Epithelial cell of proximal tubule (primary cell): ENCODE results near the gene NR3C2. TPM values are rescaled to one million over a fixed set of nuclear protein-coding genes. Genes with fewer than 3 reads are reported as not detected.

Experiments used
- DNase-seq: peaks from one replicate; pipeline ENCODE4 v3.0.0-alpha.2; 2011; ENCODE audit warnings: low read depth
- H3K4me3 ChIP-seq: 2 replicates; pipeline ENCODE4 v1.5.1; 2011; ENCODE audit warnings: low read depth, mild to moderate bottlenecking, low read length
- CTCF ChIP-seq: conservative IDR thresholded peaks from 2 replicates; pipeline ENCODE4 v1.5.1; 2012; ENCODE audit warnings: low read depth, mild to moderate bottlenecking, low read length
- total RNA-seq: library from RNA; depleted of rRNA; stranded (reverse); fragments of >200 nt; gene quantifications from 2 replicates; pipeline ENCODE4 v1.2.3, GENCODE V29; 2015

NR3C2 gene
- total RNA-seq, 1 donor from 2014 or later, result 0.98 TPM

DNA sequence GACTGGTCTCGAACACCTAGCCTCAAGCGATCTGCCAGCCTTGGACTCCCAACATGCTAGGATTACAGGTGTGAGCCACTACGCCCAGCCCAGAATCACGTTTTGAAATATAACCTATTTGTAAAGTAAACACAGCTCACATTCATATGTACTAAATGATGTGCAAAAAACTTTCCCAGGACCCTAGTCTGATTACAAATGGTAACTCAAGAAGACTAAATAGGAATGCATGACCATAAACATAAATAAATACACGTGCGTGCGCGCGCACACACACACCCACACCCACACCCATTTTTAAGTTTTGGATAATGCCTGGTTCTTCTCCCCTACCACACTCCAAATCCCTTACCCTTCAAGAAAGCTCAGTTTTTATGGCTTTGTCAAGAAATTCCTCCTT lies 163.9 kb downstream of the NR3C2 start:
- TF ChIP-seq CTCF, result no peak
- H3K4me3 ChIP-seq, result no peak overlapping the region
- DNase-seq, result no peak

DNA sequence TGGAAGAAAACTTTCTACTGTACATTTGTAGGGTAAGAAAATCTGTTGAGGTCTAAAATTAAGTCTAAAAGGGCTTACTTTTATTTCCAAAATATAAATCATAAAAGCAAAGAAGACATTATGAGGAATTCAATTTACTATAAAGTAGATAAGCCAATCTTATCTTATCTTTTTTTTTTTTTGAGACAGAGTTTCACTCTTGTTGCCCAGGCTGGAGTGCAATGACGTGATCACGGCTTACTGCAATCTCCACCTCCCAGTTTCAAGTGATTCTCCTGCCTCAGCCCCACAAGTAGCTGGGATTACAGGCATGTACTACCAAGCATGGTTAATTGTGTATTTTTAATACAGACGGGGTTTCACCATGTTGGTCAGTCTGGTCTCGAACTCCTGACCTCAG lies 166.9 kb downstream of the NR3C2 start:
- H3K4me3 ChIP-seq, result no peak overlapping the region
- TF ChIP-seq CTCF, result no peak
- no peak for DNase-seq

DNA sequence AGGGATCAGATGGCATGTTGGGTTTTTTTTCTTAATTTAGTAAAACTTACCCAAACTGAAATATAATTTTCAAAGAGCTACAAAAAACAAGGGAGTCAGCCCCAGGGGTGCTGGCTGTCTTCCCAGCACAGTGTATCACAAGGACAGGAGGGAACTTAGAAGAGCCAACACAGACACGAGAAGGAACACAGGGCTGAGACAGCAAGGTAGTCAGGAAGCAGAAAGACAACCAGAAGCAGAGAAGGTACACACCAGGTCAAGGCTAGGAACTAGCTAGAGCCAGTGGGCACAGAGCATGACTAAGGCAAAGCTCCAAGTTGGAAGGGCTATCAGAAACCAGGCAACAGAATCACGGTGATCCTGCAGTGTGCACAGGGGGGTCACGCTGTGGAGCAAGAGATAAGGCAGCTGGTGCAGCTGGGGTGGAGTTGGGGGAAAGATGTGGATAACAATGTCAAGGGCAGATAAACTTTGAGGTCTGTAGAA lies 168.7 kb downstream of the NR3C2 start:
- TF ChIP-seq CTCF, result no peak
- no peak for DNase-seq
- H3K4me3 ChIP-seq, result no peak overlapping the region

DNA sequence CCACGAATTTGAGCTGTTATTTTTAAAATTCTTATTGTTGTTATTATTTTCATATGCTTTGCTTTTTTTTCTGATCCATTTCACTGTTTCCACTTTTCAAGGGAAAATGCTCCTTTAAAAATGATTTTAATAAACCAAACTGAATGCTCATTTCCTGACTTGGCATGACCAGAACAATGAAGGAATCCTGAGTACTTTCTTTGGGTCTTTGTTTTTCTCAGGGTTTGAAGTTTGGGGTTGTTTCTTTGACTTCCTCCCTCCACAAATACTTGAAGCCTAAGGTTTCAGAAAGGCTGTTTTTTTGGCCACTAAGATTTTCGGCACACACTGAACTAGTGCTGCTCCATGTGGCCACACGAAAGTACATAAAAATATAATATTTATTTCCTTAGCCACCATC lies 171.0 kb downstream of the NR3C2 start:
- H3K4me3 ChIP-seq, result no peak overlapping the region
- TF ChIP-seq CTCF, result no peak
- no peak for DNase-seq

DNA sequence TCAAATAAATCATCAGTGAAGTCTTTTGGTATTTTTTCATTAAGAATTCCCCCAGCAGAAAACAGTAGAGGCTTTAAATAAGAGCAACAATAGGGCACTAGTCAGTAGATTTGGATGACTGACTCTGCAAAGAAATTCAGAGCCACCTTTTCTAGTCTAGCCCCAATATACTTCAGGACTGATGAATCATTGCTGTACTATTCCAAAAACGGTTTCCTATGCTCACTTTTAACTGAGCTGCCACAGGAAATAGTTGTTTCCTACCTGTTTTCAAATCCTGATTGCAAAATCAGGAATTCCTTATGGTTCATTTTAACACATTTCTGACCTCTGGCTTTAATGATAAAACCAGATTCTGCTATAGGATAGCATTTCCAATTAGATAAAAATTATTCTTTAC lies 171.6 kb downstream of the NR3C2 start:
- TF ChIP-seq CTCF, result no peak
- peak; percentile 67 for DNase-seq
- no peak overlapping the region for H3K4me3 ChIP-seq

- H3K4me3 ChIP-seq, result no peak overlapping the region
Observed at GRCh38 chr4:148268835-148269234, 173.4 kb downstream of the NR3C2 start.

More at GRCh38 chr4:148268835-148269234, 173.4 kb downstream of the NR3C2 start:
- DNase-seq, result no peak
- TF ChIP-seq CTCF, result no peak
